SK-N-MC (cell line): ENCODE data around the gene HRC.

ENCODE experiments used
- EZH2 ChIP-seq: fragments of 200-600 bp; sonication (generic); IDR thresholded peaks from one replicate; pipeline ENCODE4 v1.6.1; 2017; ENCODE audit warnings: antibody characterized with exemption
- POLR2AphosphoS5 ChIP-seq: IDR thresholded peaks from 2 replicates; pipeline ENCODE4 v1.6.1; 2012; ENCODE audit warnings: mild to moderate bottlenecking, low read depth, low read length, borderline replicate concordance

- no peak for TF ChIP-seq EZH2
- no peak for TF ChIP-seq POLR2AphosphoS5
These were observed 52.9 kb downstream of the HRC start for GRCh38 chr19:49102303-49102702.
